GM21381 (cell line): ENCODE measurements around the gene SLC12A3.
"Not testable (repeated sequence)": the region's sequence is repeated elsewhere in the genome, so short reads cannot be mapped to it uniquely, and the experiment has no call there.

Experiments used
- ATAC-seq: cut with Tn5 transposase; IDR thresholded peaks from one replicate; pipeline ENCODE4 v1.9.1; 2021; ENCODE audit warnings: mild to moderate bottlenecking, moderate library complexity; ENCODE audit not compliant: unreplicated experiment

SLC12A3 gene

DNA sequence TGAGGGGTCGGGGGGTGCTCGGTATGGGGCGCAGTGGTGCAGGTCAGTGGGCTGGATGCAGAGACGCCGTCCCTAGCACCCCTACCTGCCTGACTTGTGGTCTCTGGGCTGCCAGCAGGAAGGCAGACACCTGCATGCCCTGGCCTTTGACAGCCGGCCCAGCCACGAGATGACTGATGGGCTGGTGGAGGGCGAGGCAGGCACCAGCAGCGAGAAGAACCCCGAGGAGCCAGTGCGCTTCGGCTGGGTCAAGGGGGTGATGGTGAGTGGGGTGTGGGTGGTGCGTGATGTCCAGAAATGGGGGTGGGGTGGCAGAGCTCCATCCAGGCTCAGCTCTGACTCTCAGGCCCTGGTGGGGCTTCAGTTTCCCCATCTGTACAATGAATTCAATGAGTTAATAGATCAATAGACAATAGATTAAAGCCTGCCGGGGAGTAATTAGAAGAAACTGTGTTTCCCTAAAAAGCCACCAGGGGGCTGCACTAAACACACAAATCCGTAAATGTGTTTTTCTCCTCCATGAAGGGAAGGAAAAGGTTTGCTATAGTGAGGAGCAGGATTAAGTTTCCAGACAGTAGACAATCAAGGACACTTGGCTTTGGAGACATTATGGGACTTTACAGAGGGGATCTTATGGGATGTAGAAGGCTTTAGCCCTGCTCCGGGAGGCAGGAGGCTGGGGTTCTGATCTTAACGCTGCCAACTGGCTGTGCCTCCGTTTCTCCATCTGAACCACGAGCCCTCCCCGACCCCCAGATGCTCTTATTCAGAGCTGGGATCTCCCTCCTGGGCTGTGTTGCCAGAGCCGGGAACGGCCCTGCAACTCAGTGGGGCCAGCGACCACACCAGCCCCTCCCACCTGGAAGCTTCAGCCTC is 2.2 kb downstream of the SLC12A3 start:
- no peak for ATAC-seq

DNA sequence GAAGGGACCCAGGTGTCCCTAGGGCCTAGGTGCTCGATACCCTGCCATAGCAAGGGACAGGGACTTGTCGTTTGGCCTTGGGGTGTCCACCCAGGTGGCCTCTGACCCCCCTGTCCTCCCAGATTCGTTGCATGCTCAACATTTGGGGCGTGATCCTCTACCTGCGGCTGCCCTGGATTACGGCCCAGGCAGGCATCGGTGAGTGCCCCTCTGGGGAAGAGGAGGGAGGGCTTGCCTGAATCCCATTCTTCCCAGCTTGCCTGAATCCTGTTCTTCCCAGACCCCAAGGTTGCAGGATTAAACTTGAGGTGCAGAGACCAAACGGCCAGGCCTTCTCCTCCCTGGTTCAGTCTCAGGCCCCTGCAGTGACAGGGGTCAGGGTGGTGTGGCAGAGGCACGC is 3.2 kb downstream of the SLC12A3 start:
- no peak for ATAC-seq

- not testable (repeated sequence) for ATAC-seq
These were observed 3.8 kb downstream of the SLC12A3 start for GRCh38 chr16:56868766-56869165.

DNA sequence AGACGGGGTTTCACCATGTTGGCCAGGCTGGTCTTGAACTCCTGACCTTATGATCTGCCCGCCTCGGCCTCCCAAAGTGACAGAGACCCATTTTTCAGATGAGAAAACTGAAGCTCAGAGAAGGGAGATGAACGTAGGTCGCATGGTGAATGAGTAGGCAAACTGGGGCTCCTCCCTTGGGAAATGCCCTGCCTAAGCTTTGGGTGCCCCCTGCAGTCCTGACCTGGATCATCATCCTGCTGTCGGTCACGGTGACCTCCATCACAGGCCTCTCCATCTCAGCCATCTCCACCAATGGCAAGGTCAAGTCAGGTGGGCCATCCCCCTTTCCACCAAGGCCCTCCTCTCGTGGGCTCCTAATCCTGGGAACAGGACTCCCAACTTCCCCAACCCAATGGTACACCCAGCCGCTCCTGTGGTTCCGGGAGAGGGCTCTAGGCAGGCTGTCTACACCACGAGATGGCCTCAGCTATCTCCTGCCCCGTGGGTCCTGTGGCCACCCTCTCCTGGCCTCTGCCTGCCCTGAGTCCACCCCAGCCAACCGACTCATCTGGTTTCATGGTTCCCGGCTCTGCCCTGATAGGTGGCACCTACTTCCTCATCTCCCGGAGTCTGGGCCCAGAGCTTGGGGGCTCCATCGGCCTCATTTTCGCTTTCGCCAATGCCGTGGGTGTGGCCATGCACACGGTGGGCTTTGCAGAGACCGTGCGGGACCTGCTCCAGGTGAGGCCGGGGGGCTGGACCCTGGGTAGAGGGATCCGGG is 4.7 kb downstream of the SLC12A3 start:
- no peak for ATAC-seq

DNA sequence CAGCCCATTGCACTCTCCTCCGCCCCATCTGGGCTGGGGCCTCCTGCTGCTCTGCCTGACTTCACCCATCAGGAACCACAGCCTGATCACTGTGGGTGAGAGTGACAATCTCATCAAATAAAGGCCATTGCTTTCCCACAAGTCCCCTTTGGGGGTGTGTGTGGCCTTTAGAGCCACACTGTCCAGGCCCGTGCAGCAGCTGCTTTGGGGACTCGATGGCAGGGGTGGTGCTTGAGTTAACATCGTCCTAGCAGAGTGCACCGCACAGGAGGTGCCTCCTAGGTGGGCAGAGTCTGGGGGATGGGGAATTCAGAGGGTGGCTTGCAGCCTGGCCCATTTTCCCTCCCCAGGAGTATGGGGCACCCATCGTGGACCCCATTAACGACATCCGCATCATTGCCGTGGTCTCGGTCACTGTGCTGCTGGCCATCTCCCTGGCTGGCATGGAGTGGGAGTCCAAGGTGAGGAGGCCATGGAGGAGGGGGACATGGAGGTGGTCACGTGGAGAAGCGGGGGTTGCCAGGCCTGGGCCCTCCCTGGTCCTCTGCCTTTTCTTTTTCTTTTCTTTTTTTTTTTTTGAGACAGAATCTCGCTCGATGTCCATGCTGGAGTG is 5.4 kb downstream of the SLC12A3 start:
- ATAC-seq, result no peak

GRCh38 chr16:56871172-56871593 is 6.2 kb downstream of the SLC12A3 start:
- ATAC-seq, result no peak

DNA sequence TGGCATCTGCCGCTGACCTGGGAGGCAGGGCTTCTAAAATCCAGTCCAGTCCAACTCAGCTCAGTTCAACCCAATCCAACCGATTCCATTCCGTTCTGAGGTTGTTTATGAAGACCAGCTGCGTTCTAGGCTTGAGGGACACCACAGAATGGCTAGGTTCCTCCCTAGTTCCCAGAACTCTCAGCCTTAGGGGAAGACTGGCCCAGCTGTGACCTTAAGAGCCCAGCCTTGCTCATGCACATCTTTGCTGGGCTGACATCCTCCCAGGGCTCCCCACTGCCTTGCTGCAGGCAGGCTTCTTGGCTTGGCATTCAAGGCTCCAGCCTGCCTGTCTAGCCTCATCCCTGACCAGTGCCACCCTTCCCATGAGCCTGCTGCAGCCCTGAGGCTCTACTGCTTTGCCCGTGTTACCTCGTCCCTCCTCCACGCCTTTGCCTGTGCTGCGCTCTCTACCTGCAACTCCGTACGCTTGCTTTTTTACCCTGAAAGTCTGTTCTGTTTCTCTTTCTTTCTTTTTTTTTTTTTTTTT is 7.9 kb downstream of the SLC12A3 start:
- ATAC-seq, result no peak

GRCh38 chr16:56874800-56875199 is 9.8 kb downstream of the SLC12A3 start:
- ATAC-seq, result no peak

DNA sequence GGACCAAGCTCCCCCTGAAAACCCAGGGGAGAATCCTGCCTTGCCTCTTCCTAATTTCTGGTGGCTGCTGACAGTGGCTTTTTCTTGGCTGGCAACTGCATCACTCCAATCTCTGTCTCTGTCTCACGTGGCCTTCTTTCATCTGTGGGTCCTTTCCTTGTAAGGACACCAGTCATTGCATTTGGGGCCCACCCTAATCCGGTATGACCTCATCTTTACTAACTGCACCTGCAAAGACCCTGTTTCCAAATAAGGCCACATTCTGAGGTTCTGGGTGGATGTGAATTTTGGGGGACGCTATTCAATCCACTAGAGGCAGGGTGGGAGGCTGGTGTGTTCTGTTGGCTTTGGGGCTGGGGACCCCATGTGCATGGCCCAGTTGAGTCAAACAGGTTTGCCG is 11.0 kb downstream of the SLC12A3 start:
- ATAC-seq, result no peak

GRCh38 chr16:56877486-56878182 is 12.6 kb downstream of the SLC12A3 start:
- ATAC-seq, result no peak

- no peak for ATAC-seq
These were observed 13.4 kb downstream of the SLC12A3 start for GRCh38 chr16:56878282-56878854.

DNA sequence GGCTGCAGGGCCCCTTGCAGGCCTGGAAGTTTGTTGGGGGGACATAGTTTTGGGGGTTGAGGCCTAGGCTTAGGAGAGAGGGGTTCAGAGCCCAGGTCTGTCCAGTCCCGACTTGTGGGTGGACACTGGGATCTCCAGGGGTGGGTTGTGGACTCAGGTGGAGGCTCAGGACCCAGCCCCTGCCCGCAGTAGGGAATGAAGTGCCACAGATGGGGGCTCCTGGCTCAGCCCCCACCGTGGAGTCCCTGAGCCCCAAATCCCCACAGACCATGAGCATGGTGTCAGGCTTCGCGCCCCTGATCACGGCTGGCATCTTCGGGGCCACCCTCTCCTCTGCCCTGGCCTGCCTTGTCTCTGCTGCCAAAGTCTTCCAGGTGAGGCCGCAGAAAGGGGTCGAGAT is 14.3 kb downstream of the SLC12A3 start:
- no peak for ATAC-seq

GRCh38 chr16:56880176-56880575 is 15.2 kb downstream of the SLC12A3 start:
- ATAC-seq, result no peak

- no peak for ATAC-seq
These were observed 15.7 kb downstream of the SLC12A3 start for GRCh38 chr16:56880685-56881084.

GRCh38 chr16:56882077-56882800 is 17.2 kb downstream of the SLC12A3 start:
- ATAC-seq, result no peak

DNA sequence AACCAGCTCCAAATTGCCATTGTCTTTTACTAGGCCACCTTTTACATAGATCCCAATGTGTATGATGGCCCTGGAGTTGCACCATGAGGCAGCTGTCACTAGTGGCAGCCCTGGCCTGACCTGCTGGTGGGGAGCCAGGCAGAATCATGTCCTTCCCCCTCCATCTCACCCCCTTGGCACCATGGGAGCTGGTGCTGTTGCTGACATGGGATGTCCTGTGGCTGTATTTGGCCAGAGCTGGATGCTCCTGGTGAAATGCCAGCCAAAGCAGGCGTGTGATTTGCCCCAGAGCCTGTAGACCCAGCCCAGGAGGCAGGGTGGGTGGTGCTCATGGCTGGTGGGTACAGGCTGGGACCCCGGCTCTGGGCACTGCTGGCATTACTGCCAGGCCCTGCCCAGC is 18.6 kb downstream of the SLC12A3 start:
- ATAC-seq, result no peak

- no peak for ATAC-seq
These were observed 19.1 kb downstream of the SLC12A3 start for GRCh38 chr16:56884026-56884582.

GRCh38 chr16:56884929-56885328 is 19.9 kb downstream of the SLC12A3 start:
- ATAC-seq, result not testable (repeated sequence)

- no peak for ATAC-seq
These were observed 20.6 kb downstream of the SLC12A3 start for GRCh38 chr16:56885446-56886162.
